Left ventricle myocardium inferior (tissue), 1 donor: ENCODE data around the gene SDK1. TPM values are rescaled to one million over a fixed set of nuclear protein-coding genes. Genes with fewer than 3 reads are reported as not detected.

ENCODE experiments used
- DNase-seq: peaks from one replicate; pipeline ENCODE4 v3.0.0-alpha.2; 2020
- H3K27ac ChIP-seq: fragments of 200-600 bp; replicated peaks from 2 replicates; pipeline ENCODE4 v1.8.0; 2021
- H3K27me3 ChIP-seq: fragments of 200-600 bp; 2 replicates; pipeline ENCODE4 v1.8.0; 2021; ENCODE audit warnings: low read depth
- H3K36me3 ChIP-seq: fragments of 200-600 bp; 2 replicates; pipeline ENCODE4 v1.8.0; 2021
- H3K4me1 ChIP-seq: fragments of 200-600 bp; 2 replicates; pipeline ENCODE4 v1.8.0; 2021
- H3K4me3 ChIP-seq: fragments of 200-600 bp; 2 replicates; pipeline ENCODE4 v1.8.0; 2021; ENCODE audit warnings: mild to moderate bottlenecking, moderate library complexity
- H3K9me3 ChIP-seq: fragments of 200-600 bp; replicated peaks from 2 replicates; pipeline ENCODE4 v1.8.0; 2021
- intact Hi-C: fragments of 100-400 bp; cut with micrococcal nuclease; formaldehyde crosslinking; loops from one replicate; pipeline ENCODE4 v1.11.0; 2022
- total RNA-seq: library from RNA; stranded (reverse); fragmentation: NEBNext Ultra II Directional; extraction: Animal tissue kit (Norgen Biotek cat#: 25700); gene quantifications from one replicate; pipeline ENCODE4 v1.2.1, GENCODE V29; 2021
- TF ChIP-seq, protein P1 (sequence below): fragments of 200-600 bp; IDR thresholded peaks from 2 replicates; pipeline ENCODE4 v1.8.0; 2021; ENCODE audit warnings: antibody characterized with exemption, mild to moderate bottlenecking, borderline replicate concordance
- donor health status: DM: no; HTN: yes; CAD: no; lungs with severe emphysema.

Gene SDK1
- total RNA-seq, 1 donor from 2014 or later: 1.3 TPM

DNA sequence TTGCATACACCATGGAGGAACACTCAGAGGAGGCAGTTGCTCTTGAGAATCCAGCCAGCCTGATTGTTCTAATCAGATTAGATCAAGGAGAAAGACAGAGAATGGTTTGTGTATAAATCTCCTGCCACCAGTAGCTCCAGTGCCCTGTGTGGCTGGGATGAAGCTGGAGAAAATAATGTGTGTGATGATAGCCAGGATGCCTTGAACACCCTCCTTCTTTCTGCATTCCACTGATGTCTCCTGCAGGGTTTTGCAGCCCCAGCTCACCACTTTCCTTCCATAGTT is 766.4 kb downstream of the SDK1 start:
- TF ChIP-seq, protein P1, sequence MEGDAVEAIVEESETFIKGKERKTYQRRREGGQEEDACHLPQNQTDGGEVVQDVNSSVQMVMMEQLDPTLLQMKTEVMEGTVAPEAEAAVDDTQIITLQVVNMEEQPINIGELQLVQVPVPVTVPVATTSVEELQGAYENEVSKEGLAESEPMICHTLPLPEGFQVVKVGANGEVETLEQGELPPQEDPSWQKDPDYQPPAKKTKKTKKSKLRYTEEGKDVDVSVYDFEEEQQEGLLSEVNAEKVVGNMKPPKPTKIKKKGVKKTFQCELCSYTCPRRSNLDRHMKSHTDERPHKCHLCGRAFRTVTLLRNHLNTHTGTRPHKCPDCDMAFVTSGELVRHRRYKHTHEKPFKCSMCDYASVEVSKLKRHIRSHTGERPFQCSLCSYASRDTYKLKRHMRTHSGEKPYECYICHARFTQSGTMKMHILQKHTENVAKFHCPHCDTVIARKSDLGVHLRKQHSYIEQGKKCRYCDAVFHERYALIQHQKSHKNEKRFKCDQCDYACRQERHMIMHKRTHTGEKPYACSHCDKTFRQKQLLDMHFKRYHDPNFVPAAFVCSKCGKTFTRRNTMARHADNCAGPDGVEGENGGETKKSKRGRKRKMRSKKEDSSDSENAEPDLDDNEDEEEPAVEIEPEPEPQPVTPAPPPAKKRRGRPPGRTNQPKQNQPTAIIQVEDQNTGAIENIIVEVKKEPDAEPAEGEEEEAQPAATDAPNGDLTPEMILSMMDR: no peak
- no peak overlapping the region for H3K4me3 ChIP-seq
- no peaks in the 10 kb centered on the region for H3K4me1 ChIP-seq
- intact Hi-C loops: no loop called here
- DNase-seq: no peak
- no peaks in the 10 kb centered on the region for H3K27me3 ChIP-seq
- H3K9me3 ChIP-seq: no peaks in the 10 kb centered on the region
- no peak overlapping the region for H3K27ac ChIP-seq
- H3K36me3 ChIP-seq: no peaks in the 10 kb centered on the region

DNA sequence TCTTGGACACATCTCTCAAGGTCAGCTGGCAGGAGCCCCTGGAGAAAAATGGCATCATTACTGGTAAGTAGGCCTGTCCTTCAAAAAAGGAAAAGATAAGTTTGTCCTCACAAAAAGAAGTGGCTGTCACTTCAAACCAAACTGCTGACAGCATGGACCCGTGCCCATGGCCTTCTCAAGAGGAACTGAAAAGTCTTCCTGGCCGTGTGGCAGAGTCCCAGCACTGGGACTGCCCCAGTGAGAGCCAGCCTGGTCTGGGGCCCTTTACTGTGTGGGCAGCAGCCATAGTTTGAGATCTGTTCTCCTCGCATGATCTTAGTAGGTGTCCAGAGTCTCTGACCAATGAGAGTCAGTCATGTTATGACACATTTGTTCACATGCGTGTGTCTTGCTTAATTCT is 766.8 kb downstream of the SDK1 start:
- DNase-seq: no peak
- Histone ChIP-seq H3K4me3 (no peak overlapping the region), H3K4me1 (no peaks in the 10 kb centered on the region), H3K27me3 (no peaks in the 10 kb centered on the region), H3K36me3 (no peaks in the 10 kb centered on the region), H3K9me3 (no peaks in the 10 kb centered on the region), H3K27ac (no peak overlapping the region)
- TF ChIP-seq, protein P1: no peak
- intact Hi-C loops: no loop called here

DNA sequence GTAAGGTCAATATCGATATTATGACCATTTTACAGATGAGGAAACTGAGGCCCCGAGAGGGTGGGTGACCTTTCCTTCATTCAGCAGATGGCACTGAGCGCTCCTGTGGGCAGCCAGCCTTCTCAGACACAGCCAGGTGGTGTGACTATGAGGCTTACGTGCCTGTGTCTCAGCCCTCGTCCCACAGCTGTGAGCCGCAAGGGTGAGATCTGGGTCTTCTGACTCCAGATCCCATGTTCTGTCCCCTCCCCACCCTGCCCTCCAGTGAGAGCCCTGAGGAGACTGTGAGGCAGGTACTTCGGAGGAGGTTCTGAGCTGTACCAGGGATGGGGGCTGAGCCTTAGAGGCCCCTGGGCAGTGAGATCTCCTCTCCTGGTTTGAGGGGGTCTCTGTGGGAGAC is 767.2 kb downstream of the SDK1 start:
- Histone ChIP-seq H3K36me3 (no peaks in the 10 kb centered on the region), H3K27ac (no peak overlapping the region), H3K27me3 (no peaks in the 10 kb centered on the region), H3K9me3 (no peaks in the 10 kb centered on the region), H3K4me3 (no peak overlapping the region), H3K4me1 (no peaks in the 10 kb centered on the region)
- no peak for DNase-seq
- TF ChIP-seq, protein P1: no peak
- intact Hi-C loops: no loop called here

DNA sequence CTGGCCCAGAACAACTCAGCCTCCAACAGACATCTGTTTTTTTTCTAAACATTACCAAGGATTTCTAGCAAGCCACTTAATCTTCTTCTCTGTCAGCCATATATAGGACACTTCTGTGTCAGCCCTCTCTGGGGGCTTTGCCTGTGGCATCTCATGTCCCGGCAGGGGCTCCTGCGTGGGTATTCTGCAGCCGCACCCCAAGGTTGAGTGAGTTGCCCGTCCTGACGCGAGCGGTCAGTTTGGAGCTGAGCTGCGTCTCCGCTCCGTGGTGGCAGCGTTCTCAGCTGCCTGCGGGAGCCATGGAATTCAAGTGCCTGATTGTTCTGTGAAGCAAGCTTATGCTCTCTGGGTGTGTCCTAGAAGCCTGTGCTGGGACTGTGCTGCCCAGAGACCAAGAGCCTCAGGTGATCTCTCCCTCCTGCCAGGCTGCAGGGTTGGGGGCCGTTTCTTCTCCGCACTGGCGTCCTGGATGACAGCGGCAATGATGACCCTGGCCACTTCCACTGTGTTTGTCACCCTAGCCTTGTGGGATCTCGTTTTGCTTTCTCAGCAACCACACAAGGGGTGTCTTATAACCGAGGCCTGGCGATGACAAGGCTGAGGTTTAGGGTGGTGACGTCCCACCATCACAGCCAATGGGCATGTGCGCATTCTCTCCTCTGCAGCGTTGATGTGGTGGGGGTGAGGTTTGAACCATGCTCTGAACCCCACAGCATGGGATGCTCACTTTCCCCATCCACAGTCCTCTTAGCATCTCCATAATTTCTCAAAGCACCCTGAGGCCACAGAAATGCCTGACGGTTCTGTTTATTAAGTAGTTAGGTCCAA is 768.4 kb downstream of the SDK1 start:
- Histone ChIP-seq H3K4me1 (no peaks in the 10 kb centered on the region), H3K9me3 (no peaks in the 10 kb centered on the region), H3K4me3 (no peak overlapping the region), H3K36me3 (no peaks in the 10 kb centered on the region), H3K27ac (no peak overlapping the region), H3K27me3 (no peaks in the 10 kb centered on the region)
- TF ChIP-seq, protein P1: no peak
- intact Hi-C loops: no loop called here
- no peak for DNase-seq

DNA sequence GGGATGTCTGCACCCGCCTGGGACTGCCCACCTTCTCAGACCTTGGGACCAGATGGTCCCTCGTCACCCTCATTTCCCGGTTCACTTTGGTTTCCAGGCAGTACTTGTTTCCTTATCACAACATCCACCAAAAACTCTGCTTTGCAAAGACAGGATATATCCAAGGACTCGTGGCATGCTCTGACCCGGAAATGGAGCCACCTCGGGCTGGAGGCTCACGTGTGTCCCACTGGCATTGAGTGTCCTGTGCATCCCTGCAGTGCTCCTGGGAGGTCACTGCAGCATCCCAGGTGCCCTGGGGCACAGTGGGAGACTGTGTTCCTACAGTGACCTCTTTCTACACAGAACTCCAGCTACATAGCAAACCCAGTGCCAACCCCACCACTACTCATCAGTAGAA is 769.2 kb downstream of the SDK1 start:
- no peaks in the 10 kb centered on the region for H3K27me3 ChIP-seq
- no peak for DNase-seq
- H3K36me3 ChIP-seq: no peaks in the 10 kb centered on the region
- no peaks in the 10 kb centered on the region for H3K4me1 ChIP-seq
- H3K4me3 ChIP-seq: no peak overlapping the region
- TF ChIP-seq, protein P1: no peak
- no peak overlapping the region for H3K27ac ChIP-seq
- intact Hi-C loops: no loop called here
- no peaks in the 10 kb centered on the region for H3K9me3 ChIP-seq
